HEK293T (cell line): ENCODE results near the gene TTLL11.

Experiments used
- SP1 ChIP-seq: fragments of 450-650 bp; IDR thresholded peaks from 2 replicates; pipeline ENCODE4 v1.6.1; 2017
- TARDBP ChIP-seq: fragments of 450-650 bp; IDR thresholded peaks from 2 replicates; pipeline ENCODE4 v1.6.1; 2016

DNA sequence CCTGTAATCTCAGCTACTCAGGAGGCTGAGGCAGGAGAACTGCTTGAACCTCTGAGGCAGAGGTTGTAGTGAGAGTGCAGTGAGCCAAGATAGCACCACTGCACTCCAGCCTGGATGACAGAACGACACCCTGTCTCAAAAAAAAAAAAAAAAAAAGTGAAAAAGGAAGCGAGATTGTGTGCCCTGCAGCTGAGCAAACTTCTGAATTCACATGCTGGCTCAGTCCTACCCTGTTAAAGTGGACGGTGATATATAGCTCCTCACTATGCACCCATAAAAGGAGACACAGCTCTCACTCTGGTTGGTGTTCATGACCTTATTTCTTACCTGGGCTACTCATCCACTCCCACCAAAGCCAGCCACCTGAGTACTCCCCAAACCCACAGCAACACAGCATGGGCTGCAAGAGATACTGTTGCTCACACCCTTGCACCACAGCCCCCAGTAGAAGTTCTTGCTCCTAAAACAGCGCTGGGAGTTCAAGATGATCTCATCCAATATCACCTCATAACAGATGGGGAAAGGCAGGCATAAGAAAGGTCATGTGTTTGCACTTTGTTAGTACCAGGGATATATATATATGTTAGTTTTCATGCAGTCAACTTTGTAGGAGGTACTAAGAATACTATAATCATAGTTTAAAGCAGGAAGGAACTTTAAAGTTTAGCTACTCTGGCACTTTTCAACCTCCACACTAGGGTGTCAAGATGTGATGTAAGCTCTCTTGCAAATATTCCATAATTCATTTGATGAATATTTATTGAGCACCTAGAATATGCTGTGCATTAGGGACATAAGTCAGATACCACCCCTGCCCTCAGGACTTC, 4.0 kb downstream of the TTLL11 start:
- no peak for TF ChIP-seq TARDBP
- no peak for TF ChIP-seq SP1
